Measurements from ENCODE around the gene HDAC4. TPM values are rescaled to one million over a fixed set of nuclear protein-coding genes. Genes with fewer than 3 reads are reported as not detected.

The HDAC4 gene
- total RNA-seq, 4 donors from 2014 or later: 30.2 to 103 (median 51.7) TPM

DNA sequence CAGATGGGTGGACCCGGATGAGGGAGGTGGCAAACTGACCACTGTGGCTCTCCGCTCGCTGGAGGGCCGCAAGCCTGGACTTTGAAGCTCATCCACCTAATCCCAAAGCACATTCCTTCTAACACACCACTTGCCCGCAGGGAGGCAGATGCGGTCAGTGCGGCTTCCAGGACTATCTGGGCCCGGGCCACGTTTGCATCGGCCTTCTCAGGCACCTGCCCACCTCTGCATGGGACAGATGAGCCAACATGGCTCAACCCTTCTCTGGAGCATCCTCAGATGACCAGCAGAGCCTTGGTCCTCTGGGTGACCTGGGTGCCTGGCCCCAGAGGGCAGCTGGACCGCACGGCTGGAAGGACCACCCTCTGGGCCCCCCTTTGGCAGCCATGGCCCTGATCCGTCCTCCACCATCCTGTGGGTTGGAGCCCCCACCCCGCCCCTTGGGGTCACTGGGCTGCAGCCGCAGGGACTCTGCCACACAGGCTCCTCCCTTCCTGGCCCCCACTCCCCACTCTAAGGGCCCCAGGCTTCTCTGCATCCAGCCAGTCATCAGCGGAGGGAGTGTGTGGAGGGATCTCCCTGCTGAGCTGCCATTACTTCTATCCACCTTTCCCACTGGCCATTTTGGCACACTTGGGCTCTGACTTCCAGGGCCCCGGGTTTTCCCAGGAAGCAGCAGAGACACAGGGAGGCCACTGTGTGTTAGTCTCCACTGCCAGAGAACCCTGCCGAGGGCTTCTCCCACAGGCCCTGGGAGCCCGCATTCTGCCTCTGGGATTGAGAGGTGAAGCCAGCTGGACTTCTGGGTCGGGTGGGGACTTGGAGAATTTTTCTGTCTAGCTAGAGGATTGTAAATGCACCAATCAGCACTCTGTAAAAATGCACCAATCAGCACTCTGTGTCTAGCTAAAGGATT, 12.3 kb downstream of the HDAC4 start:
- TF ChIP-seq, protein P1, sequence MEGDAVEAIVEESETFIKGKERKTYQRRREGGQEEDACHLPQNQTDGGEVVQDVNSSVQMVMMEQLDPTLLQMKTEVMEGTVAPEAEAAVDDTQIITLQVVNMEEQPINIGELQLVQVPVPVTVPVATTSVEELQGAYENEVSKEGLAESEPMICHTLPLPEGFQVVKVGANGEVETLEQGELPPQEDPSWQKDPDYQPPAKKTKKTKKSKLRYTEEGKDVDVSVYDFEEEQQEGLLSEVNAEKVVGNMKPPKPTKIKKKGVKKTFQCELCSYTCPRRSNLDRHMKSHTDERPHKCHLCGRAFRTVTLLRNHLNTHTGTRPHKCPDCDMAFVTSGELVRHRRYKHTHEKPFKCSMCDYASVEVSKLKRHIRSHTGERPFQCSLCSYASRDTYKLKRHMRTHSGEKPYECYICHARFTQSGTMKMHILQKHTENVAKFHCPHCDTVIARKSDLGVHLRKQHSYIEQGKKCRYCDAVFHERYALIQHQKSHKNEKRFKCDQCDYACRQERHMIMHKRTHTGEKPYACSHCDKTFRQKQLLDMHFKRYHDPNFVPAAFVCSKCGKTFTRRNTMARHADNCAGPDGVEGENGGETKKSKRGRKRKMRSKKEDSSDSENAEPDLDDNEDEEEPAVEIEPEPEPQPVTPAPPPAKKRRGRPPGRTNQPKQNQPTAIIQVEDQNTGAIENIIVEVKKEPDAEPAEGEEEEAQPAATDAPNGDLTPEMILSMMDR (IDR thresholded peaks at IDR 0.05): no peak
- DNase-seq (ENCODE audit: low spot score) (no peak), ATAC-seq (ENCODE audit: low FRiP score) (no peak)

DNA sequence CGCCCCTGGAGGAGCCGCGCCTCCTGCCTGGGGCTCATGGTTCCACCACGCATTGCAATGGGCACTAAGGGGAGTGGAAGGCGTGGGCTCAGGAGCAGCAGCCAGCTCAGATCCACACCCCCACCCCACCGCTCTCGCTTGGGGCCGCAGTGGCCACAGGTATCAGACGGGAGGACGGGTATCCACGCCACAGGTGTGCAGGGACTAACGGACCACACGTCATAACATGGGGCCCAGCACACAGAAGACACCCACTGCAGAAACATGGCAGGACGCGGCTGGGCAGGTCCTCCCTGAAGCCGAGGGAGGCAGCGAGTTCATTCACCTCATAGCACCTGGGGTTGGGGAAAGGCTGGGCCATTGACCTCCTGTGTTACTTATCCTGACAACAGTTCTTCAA, 13.0 kb downstream of the HDAC4 start:
- ATAC-seq (ENCODE audit: low FRiP score) (no peak), DNase-seq (ENCODE audit: low spot score) (no peak)
- TF ChIP-seq, protein P1 (IDR thresholded peaks at IDR 0.05): no peak

DNA sequence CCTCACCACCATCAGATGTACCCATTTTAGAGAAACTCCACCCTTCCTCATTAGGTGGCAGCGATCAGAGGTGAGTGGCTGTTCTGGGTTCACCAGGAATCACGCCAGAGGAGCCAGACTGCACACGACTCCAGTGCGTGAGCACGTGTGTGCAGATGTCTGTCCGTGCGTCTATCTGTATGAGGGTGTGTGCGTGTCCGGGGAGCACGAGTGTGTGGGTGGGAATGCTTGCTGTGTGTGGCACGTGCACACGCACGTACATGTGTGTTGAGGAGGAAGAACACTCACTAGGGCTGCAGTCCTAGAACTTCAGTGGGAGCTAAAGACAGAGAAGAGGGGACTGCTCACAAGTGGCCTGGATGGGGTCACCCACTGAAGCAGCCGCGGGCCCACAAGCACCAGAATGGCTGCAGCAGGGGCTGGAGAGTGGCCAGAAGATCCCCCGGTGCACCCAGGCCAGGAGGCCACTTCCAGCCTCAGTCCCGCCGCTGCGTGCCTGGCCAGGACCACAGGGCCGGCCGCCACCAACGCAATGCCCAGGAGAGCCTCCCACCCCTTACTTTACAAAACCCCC, 13.9 kb downstream of the HDAC4 start:
- no peak for ATAC-seq (ENCODE audit: low FRiP score)
- TF ChIP-seq, protein P1 (IDR thresholded peaks at IDR 0.05): no peak
- DNase-seq (ENCODE audit: low spot score): no peak

DNA sequence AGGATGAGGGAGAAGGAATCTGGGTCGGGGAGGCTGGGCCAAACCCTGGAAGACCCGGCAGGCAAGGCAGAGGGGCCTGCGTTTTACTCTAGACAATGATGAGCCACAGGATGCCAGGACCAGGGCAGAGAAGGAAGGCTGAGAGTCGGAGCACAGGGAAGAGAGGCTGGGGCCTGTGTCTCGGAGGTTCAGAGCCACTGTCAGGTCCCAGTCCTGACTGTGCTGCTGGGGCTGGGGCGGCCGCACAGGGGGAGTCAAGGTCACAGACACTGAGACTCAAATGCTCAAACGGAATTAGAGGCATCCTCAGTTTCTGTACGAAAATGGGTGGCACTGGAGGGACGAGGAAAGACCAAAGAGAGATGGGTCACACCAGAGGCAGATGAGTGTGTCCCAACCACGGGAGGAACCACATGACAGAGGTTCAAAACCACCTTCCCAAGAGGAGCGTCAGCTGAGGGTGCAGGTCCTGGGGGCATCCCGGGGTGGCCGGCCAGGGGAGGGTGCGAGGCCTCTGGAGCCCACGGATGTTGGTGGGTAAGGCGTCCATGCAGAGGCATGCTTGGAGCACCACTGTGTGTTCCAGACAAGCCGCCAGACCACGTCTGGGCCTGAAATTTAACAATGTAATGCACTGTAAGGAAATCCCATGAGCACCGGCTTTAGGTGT, 14.7 kb downstream of the HDAC4 start:
- TF ChIP-seq, protein P1 (IDR thresholded peaks at IDR 0.05): no peak
- ATAC-seq (ENCODE audit: low FRiP score): no peak
- DNase-seq (ENCODE audit: low spot score): no peak

DNA sequence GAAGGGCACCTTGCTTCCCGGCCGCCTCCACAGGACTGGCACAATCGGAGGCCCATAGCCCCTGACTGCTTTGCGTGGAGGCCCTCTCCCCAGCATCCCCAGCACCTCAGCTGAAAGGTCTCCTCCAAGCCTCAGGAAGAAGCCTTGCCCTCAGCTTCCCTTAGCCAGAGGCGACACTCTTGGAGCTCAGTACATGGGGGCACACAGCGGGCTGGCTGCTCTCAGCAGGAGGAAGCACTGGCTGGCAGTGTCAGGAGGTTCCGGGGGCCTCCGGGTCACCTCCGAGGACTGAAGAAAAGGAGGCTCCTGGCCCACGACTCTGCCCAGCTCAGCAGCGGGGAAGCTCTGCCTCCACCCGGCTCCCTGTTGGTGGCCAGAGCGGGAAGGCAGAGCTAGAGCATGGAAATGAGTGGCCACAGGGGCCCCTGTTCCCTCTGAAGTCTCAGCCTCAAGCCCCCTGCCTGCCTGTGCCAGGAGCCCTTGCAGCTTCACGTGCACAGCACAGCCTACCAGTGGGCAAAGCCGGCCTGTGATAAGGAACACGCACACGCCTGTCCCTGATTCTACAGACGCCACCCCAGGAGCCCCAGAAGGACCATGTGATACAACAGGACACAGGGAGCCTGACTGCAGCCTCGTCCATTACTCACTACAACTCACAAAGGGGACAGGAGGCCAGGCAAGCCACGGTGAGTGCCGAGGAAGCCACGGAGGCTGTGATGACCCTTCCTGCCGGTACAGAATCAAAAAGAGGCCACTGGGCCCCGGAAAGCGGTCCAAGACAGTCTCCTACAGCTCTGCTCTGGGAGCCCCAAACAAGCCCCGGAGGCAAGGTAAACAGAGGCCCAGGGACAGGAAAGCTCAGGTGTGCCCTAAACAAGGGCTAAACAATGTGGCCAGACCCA, 15.5 kb downstream of the HDAC4 start:
- TF ChIP-seq, protein P1 (IDR thresholded peaks at IDR 0.05): no peak
- DNase-seq (ENCODE audit: low spot score) (no peak), ATAC-seq (ENCODE audit: low FRiP score) (no peak)

DNA sequence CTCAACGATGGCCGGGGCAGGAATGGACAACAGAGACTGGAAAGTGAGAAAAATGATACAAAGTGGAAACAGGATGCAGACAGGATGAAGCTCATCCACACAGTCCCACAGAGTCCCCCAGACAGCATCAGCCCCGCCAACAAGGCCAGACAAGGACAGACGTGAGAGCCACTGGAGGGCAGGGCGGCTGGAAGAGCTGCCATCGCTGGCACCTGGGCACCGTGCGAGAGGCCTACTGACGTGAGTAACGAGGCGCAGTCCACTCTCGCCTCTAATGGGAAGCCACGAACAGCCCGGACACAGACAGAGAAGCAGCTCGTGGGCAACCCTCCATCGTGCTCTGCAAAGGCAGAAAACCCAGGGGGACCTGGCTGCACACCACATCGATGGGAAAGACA, 17.1 kb downstream of the HDAC4 start:
- ATAC-seq (ENCODE audit: low FRiP score) (no peak), DNase-seq (ENCODE audit: low spot score) (no peak)
- TF ChIP-seq, protein P1 (IDR thresholded peaks at IDR 0.05): no peak
